HepG2 (cell line): ENCODE results near the gene GPR155. TPM values are rescaled to one million over a fixed set of nuclear protein-coding genes. Genes with fewer than 3 reads are reported as not detected.
A peak's percentile ranks its signal among the peaks of the same experiment; 100 is the strongest.

Source experiments
- EHMT2 ChIP-seq: fragments of 200-600 bp; sonication (generic); IDR thresholded peaks from 2 replicates; pipeline ENCODE4 v1.7.0; 2017; ENCODE audit warnings: antibody characterized with exemption, low read depth, low read length, borderline replicate concordance
- FOXK2 ChIP-seq: fragments of 450-650 bp; IDR thresholded peaks from 2 replicates; pipeline ENCODE4 v1.6.1; 2016
- GLI4 ChIP-seq: sonication (generic); formaldehyde crosslinking; IDR thresholded peaks from 2 replicates; pipeline ENCODE4 v1.5.1; 2020; ENCODE audit warnings: missing genetic modification reagents, mild to moderate bottlenecking, moderate library complexity, borderline replicate concordance
- KDM6A ChIP-seq: IDR thresholded peaks from 2 replicates; pipeline ENCODE4 v1.6.1; 2016; ENCODE audit warnings: low read depth
- MAZ ChIP-seq, 2 experiments: sonication (generic) in 1 of 2; formaldehyde crosslinking in 1 of 2; IDR thresholded peaks; 2 replicates each; pipeline versions ENCODE4 v1.5.0 to v1.6.1; 2012 to 2020; ENCODE audit warnings: low read depth in 2 of 2, mild to moderate bottlenecking in 2 of 2, borderline replicate concordance in 1 of 2, improper control_type of control experiment in 1 of 2, low read length in 1 of 2, missing genetic modification reagents in 1 of 2, moderate library complexity in 1 of 2
- NFE2L1 ChIP-seq: sonication (generic); formaldehyde crosslinking; IDR thresholded peaks from 2 replicates; pipeline ENCODE4 v1.4.0; 2020; ENCODE audit warnings: missing genetic modification reagents, mild to moderate bottlenecking, borderline replicate concordance
- PRDM15 ChIP-seq: sonication (generic); formaldehyde crosslinking; IDR thresholded peaks from 2 replicates; pipeline ENCODE4 v1.4.0; 2020; ENCODE audit warnings: missing genetic modification reagents
- RNF2 ChIP-seq: fragments of 450-650 bp; conservative IDR thresholded peaks from 2 replicates; pipeline ENCODE4 v1.6.1; 2016; ENCODE audit warnings: low read depth
- SMAD1 ChIP-seq: sonication (generic); formaldehyde crosslinking; IDR thresholded peaks from 2 replicates; pipeline ENCODE4 v1.4.0; 2020; ENCODE audit warnings: missing genetic modification reagents, low read depth, mild to moderate bottlenecking, borderline replicate concordance
- SMYD3 ChIP-seq: sonication (generic); formaldehyde crosslinking; IDR thresholded peaks from 2 replicates; pipeline ENCODE4 v1.8.1; 2023; ENCODE audit warnings: mild to moderate bottlenecking, missing genetic modification reagents
- SRY ChIP-seq: sonication (generic); formaldehyde crosslinking; IDR thresholded peaks from 2 replicates; pipeline ENCODE4 v1.8.0; 2022; ENCODE audit warnings: mild to moderate bottlenecking, missing genetic modification reagents
- STAT5B ChIP-seq: sonication (generic); formaldehyde crosslinking; IDR thresholded peaks from 2 replicates; pipeline ENCODE4 v1.4.0; 2020; ENCODE audit warnings: missing genetic modification reagents
- THAP11 ChIP-seq: IDR thresholded peaks from 2 replicates; pipeline ENCODE4 v1.6.1; 2016; ENCODE audit warnings: missing biosample characterization, missing genetic modification reagents
- XRCC5 ChIP-seq: fragments of 200-400 bp; formaldehyde crosslinking; optimal IDR thresholded peaks from 2 replicates; pipeline ENCODE3; 2017; ENCODE audit warnings: mild to moderate bottlenecking, low read length
- ZBTB25 ChIP-seq: IDR thresholded peaks from 2 replicates; pipeline ENCODE4 v1.6.1; 2018; ENCODE audit warnings: missing genetic modification reagents
- ZBTB34 ChIP-seq: sonication (generic); formaldehyde crosslinking; IDR thresholded peaks from 2 replicates; pipeline ENCODE4 v1.8.0; 2022; ENCODE audit warnings: mild to moderate bottlenecking, missing genetic modification reagents
- ZKSCAN5 ChIP-seq: sonication (generic); formaldehyde crosslinking; IDR thresholded peaks from 2 replicates; pipeline ENCODE4 v1.5.1; 2020; ENCODE audit warnings: mild to moderate bottlenecking, missing genetic modification reagents
- ZNF333 ChIP-seq: sonication (generic); formaldehyde crosslinking; IDR thresholded peaks from 2 replicates; pipeline ENCODE4 v1.4.0; 2020; ENCODE audit warnings: mild to moderate bottlenecking, missing genetic modification reagents, borderline replicate concordance
- ZNF343 ChIP-seq: sonication (generic); formaldehyde crosslinking; IDR thresholded peaks from 2 replicates; pipeline ENCODE4 v1.4.0; 2020; ENCODE audit warnings: mild to moderate bottlenecking, missing genetic modification reagents
- ZNF510 ChIP-seq: sonication (generic); formaldehyde crosslinking; IDR thresholded peaks from 2 replicates; pipeline ENCODE4 v1.4.0; 2020; ENCODE audit warnings: low read depth, mild to moderate bottlenecking, missing genetic modification reagents
- ZNF598 ChIP-seq: sonication (generic); formaldehyde crosslinking; IDR thresholded peaks from 2 replicates; pipeline ENCODE4 v1.5.1; 2020; ENCODE audit warnings: mild to moderate bottlenecking, missing genetic modification reagents, borderline replicate concordance
- ZNF660 ChIP-seq: sonication (generic); formaldehyde crosslinking; IDR thresholded peaks from 2 replicates; pipeline ENCODE4 v1.5.1; 2020; ENCODE audit warnings: mild to moderate bottlenecking, low read depth, missing genetic modification reagents, borderline replicate concordance
- ZNF670 ChIP-seq: sonication (generic); formaldehyde crosslinking; IDR thresholded peaks from 2 replicates; pipeline ENCODE4 v1.8.0; 2022; ENCODE audit warnings: mild to moderate bottlenecking, missing genetic modification reagents, borderline replicate concordance
- ZNF883 ChIP-seq: sonication (generic); formaldehyde crosslinking; IDR thresholded peaks from 2 replicates; pipeline ENCODE4 v1.5.1; 2020; ENCODE audit warnings: mild to moderate bottlenecking, missing genetic modification reagents; ENCODE audit errors: not compliant biosample characterization
- ZSCAN21 ChIP-seq: sonication (generic); formaldehyde crosslinking; IDR thresholded peaks from 2 replicates; pipeline ENCODE4 v1.8.0; 2022; ENCODE audit warnings: mild to moderate bottlenecking, missing genetic modification reagents, moderate library complexity, borderline replicate concordance
- polyA plus RNA-seq, 8 experiments: library from polyadenylated mRNA; depleted of rRNA in 3 of 8; stranded (reverse) in 7 of 8; unstranded in 1 of 8; fragments of >200 nt; fragmentation: Illumina TruSeq in 4 of 8; extraction: Trizol in 4 of 8; gene quantifications; 2 replicates each; pipeline versions ENCODE4 v1.2.1 to v1.2.3, GENCODE V29; 2011 to 2016; ENCODE audit warnings: low read depth in 4 of 8, missing spikeins in 1 of 8, mixed read lengths in 1 of 8; ENCODE audit not compliant: insufficient read depth in 1 of 8
- total RNA-seq, 5 experiments: library from RNA; depleted of rRNA; stranded (reverse); fragments of >200 nt; fragmentation: Illumina TruSeq; extraction: Trizol; gene quantifications; 2 replicates each; pipeline ENCODE4 v1.2.3, GENCODE V29; 2016; ENCODE audit warnings: low read depth in 1 of 5

The GPR155 gene
- total and polyA plus RNA-seq, 2 of the 13 experiments (the other 11 are each of a cell fraction or from before 2014, with no cell fraction given), result 0.15 to 0.49 TPM

- peak; percentile 61; the same call in 1 of the 2 replicates for TF ChIP-seq ZNF333 (CRISPR knock-in tag)
- TF ChIP-seq ZNF343 (CRISPR knock-in tag), result no peak
- no peak for TF ChIP-seq GLI4 (CRISPR knock-in tag)
- no peak for TF ChIP-seq STAT5B (CRISPR knock-in tag)
- no peak for TF ChIP-seq ZBTB25 (CRISPR knock-in tag)
- no peak for TF ChIP-seq ZNF510
- TF ChIP-seq KDM6A (CRISPR knock-in tag), result no peak
- peak; percentile 62 for TF ChIP-seq ZNF883 (CRISPR knock-in tag)
- TF ChIP-seq MAZ (IDR thresholded peaks at IDR 0.05; ENCODE audit: borderline replicate concordance, low read depth, low read length), result no peak
- peak; percentile 22; the same call in 1 of the 2 replicates for TF ChIP-seq MAZ (CRISPR knock-in tag; IDR thresholded peaks at IDR 0.05; ENCODE audit: low read depth)
- TF ChIP-seq ZNF670 (CRISPR knock-in tag), result no peak
- TF ChIP-seq SMYD3 (CRISPR knock-in tag), result no peak
- TF ChIP-seq EHMT2, result no peak
- no peak for TF ChIP-seq ZNF598 (CRISPR knock-in tag)
- TF ChIP-seq ZSCAN21 (CRISPR knock-in tag), result no peak
- no peak for TF ChIP-seq PRDM15 (CRISPR knock-in tag)
- TF ChIP-seq FOXK2, result no peak
- no peak for TF ChIP-seq NFE2L1 (CRISPR knock-in tag)
- TF ChIP-seq ZBTB34, result no peak
- no peak for TF ChIP-seq XRCC5
- TF ChIP-seq SMAD1 (CRISPR knock-in tag), result no peak
- TF ChIP-seq ZKSCAN5 (CRISPR knock-in tag), result 0 out of 2 replicates have a peak, but pooled peaks have one; percentile 15
- 0 out of 2 replicates have a peak, but pooled peaks have one; percentile 53 for TF ChIP-seq SRY
- TF ChIP-seq RNF2, result no peak; the same call in 1 of the 2 replicates
- peak; percentile 11 for TF ChIP-seq THAP11 (CRISPR knock-in tag)
- no peak for TF ChIP-seq ZNF660 (CRISPR knock-in tag)
Observed at GRCh38 chr2:174486563-174487107, at the start of gene GPR155 (continued).
